T47D (cell line): Measurements from ENCODE around the gene NBAS.

Source experiments
- DNase-seq, 2 experiments: peaks; one replicate each; pipeline versions ENCODE4 v3.0.0 to v3.0.0-alpha.2; 2011 to 2012; ENCODE audit warnings: low read depth in 1 of 2, low spot score in 1 of 2
- JUND ChIP-seq: IDR thresholded peaks from 2 replicates; pipeline ENCODE4 v1.6.1; 2012; ENCODE audit warnings: low read depth
- in situ Hi-C: cut with HindIII; loops from 2 replicates; pipeline ENCODE4 v1.10.0; 2016; ENCODE audit warnings: low sequenced_read_pairs, low pct_unique_long_range_greater_than_20kb

Gene NBAS

DNA sequence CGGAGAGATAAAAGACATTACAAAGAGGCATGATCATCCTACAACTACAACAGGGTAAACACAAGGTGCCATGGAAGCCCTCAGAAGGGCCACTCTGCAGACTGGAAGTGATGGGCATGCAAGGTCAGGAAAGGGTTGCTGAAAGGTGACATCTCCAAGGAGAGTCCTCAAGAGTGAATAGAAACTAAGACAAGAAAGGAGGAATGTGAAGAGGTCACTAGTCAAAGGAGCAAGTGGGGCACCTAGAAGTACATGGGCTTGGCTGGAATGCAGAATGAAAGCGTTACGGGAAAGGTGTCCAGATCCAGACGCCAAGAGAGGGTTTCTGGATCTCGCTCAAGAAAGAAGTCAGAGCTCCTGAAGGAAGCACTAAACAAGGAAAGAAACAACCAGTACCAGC lies 314.3 kb downstream of the NBAS start:
- no peak for DNase-seq
- in situ Hi-C loops = no loop called here
- no peak for TF ChIP-seq JUND

- in situ Hi-C loops = no loop called here
- no peak for DNase-seq
These were observed 317.4 kb downstream of the NBAS start for GRCh38 chr2:15243762-15244161.

GRCh38 chr2:15242936-15243461 lies 318.1 kb downstream of the NBAS start:
- in situ Hi-C loops = no loop called here
- TF ChIP-seq JUND = no peak
- DNase-seq = no peak

More at GRCh38 chr2:15243762-15244161, 317.4 kb downstream of the NBAS start:
- TF ChIP-seq JUND = no peak

DNA sequence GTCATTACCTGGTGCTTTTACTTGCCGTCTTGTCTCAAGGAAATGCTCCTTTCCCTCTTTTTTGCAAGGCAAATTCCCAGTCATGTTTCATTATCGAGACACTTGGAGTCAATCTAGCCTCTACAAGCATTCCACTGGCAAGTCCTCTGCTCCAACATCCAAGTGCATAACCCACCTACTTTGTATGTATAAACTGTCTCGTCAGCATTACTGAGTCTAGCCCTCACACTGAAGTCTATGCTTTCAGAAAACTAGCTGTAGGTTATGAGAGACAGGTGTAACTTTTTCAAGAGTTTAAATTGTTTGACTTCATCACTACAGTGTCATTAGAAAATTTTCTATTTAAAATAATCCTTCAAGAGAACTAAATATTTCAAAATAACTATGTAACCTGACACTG lies 319.2 kb downstream of the NBAS start:
- in situ Hi-C loops = no loop called here
- no peak for DNase-seq
- TF ChIP-seq JUND = no peak

DNA sequence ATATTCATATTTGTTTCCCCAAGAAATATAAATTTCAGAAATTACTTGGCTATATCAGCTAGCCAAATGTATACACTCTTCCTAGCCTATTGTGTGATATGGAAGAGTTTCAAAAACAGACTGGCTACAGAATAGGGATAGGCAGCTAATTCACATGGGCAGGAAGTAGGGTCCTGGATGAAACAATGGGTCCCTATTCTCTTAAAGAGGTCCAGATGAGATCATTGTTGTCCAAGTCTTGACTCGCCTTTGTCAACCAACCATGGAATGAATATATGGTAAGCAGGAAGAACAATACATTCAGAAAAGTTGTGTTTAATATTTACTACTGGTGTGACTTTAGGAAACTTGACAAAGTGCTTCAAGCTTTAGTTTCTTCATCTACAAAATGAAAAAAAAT lies 319.9 kb downstream of the NBAS start:
- no peak for TF ChIP-seq JUND
- no peak for DNase-seq
- in situ Hi-C loops = no loop called here

DNA sequence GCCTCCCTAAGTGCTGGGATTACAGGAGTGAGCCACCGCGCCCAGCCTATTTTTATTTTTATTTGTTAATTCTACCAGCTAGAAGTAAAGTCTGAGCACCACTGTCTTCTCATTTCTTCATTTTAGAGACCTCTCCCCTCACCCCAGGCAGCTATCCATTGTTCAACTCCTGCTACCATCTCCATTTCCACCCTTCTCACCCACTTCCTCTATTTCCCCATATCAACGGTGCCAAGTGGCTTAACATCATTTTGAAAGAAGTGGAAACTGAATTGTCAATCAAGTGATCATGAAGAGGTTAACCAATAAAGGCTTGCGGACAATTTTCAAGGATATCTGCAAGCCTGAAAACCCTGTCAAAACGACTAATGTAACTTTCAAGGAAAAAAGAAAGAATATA lies 323.1 kb downstream of the NBAS start:
- DNase-seq = no peak
- TF ChIP-seq JUND = no peak
- in situ Hi-C loops = no loop called here

GRCh38 chr2:15230599-15231192 lies 330.4 kb downstream of the NBAS start:
- TF ChIP-seq JUND = no peak
- in situ Hi-C loops = no loop called here

DNA sequence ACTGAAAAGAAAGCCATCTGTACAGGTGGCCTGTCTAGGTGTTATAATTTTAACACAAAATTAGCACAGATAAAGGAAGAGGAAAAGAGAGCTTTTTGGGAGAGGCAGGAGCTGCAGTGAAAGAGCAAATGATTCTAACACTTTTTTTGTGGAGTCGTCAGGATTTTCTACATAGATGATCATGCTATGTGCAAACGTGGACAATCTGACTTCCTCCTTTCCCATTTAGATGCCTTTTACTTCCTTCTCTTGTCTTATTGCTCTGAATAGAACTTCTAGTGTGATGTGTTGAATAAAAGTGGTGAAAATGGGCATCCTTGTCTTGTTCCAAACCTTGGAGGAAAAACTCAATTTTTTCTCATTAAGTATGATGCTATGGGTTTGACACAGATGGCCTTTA lies 334.5 kb downstream of the NBAS start:
- TF ChIP-seq JUND = no peak
- in situ Hi-C loops = no loop called here
- DNase-seq = no peak

More at GRCh38 chr2:15230599-15231192, 330.4 kb downstream of the NBAS start:
- DNase-seq = no peak

DNA sequence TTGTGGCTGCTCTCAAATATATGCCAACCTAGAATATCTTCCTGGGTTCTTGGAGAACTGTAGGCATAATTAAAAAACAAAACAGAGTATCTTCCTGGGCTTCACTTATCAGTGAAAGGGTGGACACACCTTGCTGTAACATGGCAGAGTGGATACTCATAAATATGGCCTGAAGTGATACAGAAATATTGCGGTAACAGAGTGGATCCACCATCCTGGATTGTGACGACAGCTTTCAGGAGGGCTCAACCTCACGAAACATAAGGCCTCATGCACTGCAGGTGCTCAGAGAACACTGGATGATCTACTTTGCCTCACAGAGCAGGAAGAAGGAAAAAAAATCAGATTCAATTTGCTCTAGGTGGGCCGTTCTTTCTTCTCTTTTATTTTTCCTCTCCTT lies 336.0 kb downstream of the NBAS start:
- in situ Hi-C loops = no loop called here
- DNase-seq = no peak
- TF ChIP-seq JUND = no peak

- in situ Hi-C loops = no loop called here
- no peak for DNase-seq
- TF ChIP-seq JUND = no peak
These were observed 336.5 kb downstream of the NBAS start for GRCh38 chr2:15224641-15225040.

- in situ Hi-C loops = no loop called here
- DNase-seq = no peak
- TF ChIP-seq JUND = no peak
These were observed 337.2 kb downstream of the NBAS start for GRCh38 chr2:15223887-15224286.

DNA sequence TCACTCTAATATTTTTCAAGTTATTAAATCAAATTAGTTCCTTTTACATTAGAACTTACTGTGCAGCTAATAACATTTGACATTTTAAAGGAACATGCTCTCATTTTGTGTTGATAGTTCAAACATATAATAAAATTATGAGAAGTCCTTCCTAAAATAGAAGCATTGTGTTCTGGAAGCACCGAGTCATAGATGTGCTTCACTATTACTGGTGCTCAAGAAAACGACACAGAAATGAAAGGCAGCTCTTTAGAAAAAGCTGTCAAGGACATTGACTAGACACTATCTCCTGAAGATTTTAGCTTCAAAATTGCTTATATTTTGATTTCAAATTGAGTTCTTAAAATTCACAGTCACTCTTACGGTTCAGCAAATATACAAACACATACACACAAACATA lies 338.3 kb downstream of the NBAS start:
- no peak for TF ChIP-seq JUND
- in situ Hi-C loops = no loop called here

DNA sequence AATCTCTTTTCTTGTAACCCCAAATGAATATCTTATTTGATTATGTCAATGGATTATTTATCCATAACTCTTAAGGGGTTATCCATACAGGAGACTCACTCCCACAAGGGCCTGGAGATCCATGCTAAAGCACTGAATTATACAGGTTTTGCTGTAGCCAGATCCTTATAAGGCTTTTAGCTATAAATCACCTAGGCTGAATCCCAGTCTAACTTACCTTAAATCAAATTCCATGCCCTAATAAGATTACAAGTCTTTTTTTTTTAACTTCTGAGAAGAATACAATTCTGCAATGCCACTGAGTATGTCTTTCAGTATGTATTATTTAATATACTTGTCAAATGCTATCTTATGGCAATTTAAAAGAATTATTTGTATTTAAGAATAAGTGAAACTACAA lies 340.5 kb downstream of the NBAS start:
- in situ Hi-C loops = no loop called here
- TF ChIP-seq JUND = no peak
- no peak for DNase-seq

More for the DNA sequence above, 338.3 kb downstream of the NBAS start:
- no peak for DNase-seq

GRCh38 chr2:15218423-15219086 lies 342.6 kb downstream of the NBAS start:
- in situ Hi-C loops = no loop called here
- TF ChIP-seq JUND = no peak
- no peak for DNase-seq
